GM12891 (cell line): Measurements from ENCODE around the gene AK8.

Source experiments
- DNase-seq: peaks from one replicate; pipeline ENCODE4 v3.0.0; 2011; ENCODE audit warnings: low spot score; ENCODE audit not compliant: insufficient read length
- FAIRE-seq: peaks from 2 replicates; lab custom pipeline; 2011; peaks lifted over from hg19 to GRCh38; lab: Jason Lieb, UNC
- PAX5 ChIP-seq: IDR thresholded peaks from 2 replicates; pipeline ENCODE4 v1.6.1; 2011; ENCODE audit warnings: low read length, moderate library complexity, mild to moderate bottlenecking; ENCODE audit not compliant: insufficient read depth, severe bottlenecking
- POLR2A ChIP-seq: IDR thresholded peaks from 2 replicates; pipeline ENCODE4 v1.6.1; 2011; ENCODE audit warnings: low read depth, low read length, control low read depth
- POLR2AphosphoS5 ChIP-seq: IDR thresholded peaks from 2 replicates; pipeline ENCODE4 v1.6.1; 2011; ENCODE audit warnings: low read depth, low read length, control low read depth
- POU2F2 ChIP-seq: IDR thresholded peaks from 2 replicates; pipeline ENCODE4 v1.6.1; 2011; ENCODE audit warnings: low read depth, mild to moderate bottlenecking, control low read depth, low read length, moderate library complexity
- SPI1 ChIP-seq: IDR thresholded peaks from 2 replicates; pipeline ENCODE4 v1.6.1; 2011; ENCODE audit warnings: low read depth, low read length, control low read depth
- TAF1 ChIP-seq: IDR thresholded peaks from 2 replicates; pipeline ENCODE4 v1.6.1; 2011; ENCODE audit warnings: low read depth, low read length, control low read depth

The AK8 gene

GRCh38 chr9:132806306-132806705 lies 71.8 kb downstream of the AK8 start:
- TF ChIP-seq POLR2AphosphoS5 (no peak), SPI1 (no peak), TAF1 (no peak), POLR2A (no peak), PAX5 (no peak), POU2F2 (no peak)
- DNase-seq, result no peak
- no peak for FAIRE-seq

DNA sequence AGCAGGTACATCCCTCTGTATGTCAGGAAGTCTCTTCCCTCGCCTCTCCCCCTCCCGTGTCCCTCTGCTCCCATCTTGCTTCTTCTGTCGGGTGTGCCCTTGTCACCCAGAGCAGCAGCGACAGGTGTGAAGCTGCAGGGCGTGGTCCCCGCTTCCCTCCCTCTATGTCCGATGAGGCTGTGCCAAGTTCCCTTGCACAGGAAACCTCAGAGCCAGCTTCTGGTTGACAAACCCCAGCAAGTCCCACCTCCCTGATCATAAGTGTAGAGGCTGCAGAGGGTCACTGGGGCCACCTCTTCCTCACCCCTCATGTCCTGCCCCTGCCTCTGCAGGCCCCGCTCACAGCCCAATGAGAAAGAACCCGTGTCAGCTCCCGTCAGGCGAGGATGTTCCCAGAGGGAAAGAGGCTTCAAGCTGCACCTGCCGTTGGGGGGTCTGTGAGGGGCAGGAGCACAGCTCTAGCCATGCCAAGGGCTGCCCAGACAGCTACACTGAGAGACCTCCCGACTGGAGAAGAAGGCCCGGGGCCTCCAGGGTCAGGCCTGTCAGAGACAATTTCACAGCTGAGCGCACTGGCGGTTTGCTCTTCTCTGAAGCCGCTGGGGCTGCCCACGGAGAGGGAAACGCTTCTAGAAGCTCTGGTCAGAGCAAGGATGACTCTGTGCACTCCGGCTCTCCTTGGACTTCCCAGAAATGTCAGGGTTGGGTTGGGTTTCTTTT lies 73.3 kb downstream of the AK8 start:
- TF ChIP-seq POLR2A, result no peak
- no peak for TF ChIP-seq POU2F2
- no peak for DNase-seq
- FAIRE-seq, result no peak

DNA sequence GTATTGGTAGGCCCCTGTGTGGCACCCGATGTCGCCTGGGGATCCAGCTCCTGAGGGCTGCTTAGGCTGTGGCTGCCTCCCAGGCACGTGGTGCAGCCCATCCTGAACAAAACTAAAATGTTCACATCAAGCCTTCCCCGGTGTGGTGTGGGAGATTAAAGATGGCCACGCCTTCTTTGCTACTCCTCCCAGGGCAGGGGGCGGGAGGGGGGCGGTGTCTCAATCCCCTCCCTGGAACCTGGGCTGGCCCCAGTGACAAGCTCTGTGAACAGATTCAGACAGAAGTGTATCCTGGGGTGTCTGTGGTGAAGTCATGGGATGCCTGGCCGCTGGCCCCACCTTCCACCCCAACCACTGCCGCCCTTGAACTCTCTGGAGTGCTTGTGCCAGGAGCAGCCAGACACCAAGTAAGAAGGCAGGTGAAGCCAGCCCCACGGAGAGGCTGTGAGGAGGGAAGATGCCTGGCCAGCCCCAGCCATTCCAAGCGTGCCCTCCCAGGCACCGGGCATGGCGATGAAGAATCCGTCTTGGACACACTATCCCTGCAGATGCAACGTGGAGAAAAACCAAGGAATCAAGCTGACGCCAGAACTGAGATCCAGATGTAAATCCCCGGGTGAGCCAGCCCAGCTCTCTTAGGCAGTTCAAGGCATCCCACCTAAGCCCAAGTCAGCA lies 75.8 kb downstream of the AK8 start:
- TF ChIP-seq POLR2AphosphoS5, result no peak
- no peak for TF ChIP-seq TAF1
- TF ChIP-seq POU2F2, result no peak
- no peak for TF ChIP-seq SPI1
- TF ChIP-seq POLR2A, result no peak
- TF ChIP-seq PAX5, result no peak
- DNase-seq (no peak), FAIRE-seq (no peak)

DNA sequence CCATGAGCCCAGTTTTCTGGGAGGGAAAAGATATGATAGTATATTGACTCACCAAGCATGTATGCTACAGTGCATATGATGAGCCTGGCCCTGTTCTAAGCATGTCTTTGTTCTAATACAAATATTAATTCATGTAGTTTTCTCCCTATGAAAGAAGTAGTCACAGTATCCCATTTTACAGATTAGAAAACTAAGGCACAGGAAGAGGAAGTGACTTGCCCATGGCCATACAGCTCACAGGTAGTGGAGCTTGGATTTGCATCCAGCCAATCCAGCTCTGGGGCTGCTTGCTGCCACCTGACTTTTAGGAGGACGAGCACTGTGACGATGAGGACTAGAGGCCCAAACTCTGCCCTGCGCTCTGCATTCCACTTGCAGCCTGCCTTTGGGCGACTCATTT lies 76.4 kb downstream of the AK8 start:
- DNase-seq (no peak), FAIRE-seq (no peak)
- no peak for TF ChIP-seq PAX5
- TF ChIP-seq TAF1, result no peak
- TF ChIP-seq POLR2AphosphoS5, result no peak
- TF ChIP-seq SPI1, result no peak
- TF ChIP-seq POLR2A, result no peak
- TF ChIP-seq POU2F2, result no peak

DNA sequence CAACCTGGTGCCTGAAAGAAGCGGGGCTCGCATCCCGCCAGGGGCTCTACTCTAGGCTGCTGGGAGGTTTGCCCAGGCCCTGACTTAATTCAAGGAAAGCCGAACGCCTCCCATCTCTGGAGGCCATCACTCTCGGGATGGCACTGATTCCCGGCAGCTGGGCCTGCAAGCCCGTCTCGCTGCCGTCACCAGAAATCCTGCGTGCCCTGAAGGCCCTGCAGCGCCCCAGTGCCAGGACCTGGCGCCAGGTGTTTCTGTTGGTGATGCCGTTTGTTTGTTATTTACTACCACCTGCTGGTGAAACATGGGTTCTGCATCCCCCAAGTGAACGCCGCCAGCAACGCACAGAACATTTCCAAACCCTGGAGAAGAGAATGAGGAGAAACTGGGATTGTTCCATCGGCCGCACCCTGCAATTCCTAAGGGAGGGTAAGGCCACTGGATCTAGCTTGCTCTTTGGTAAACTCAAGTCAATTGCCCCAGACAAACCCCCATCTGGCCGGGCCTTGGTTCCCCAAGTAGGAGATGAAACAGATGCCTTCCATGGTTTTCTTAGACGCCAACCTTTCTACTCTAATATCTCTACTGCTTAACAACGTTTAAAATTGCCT lies 77.9 kb downstream of the AK8 start:
- DNase-seq (peak; percentile 66), FAIRE-seq (peak; percentile 78)
- TF ChIP-seq TAF1, result no peak
- no peak for TF ChIP-seq PAX5
- TF ChIP-seq SPI1, result no peak
- no peak for TF ChIP-seq POLR2A
- no peak for TF ChIP-seq POU2F2
- no peak for TF ChIP-seq POLR2AphosphoS5

GRCh38 chr9:132798817-132799790 lies 79.0 kb downstream of the AK8 start:
- FAIRE-seq (peak; percentile 72), DNase-seq (no peak)

GRCh38 chr9:132797861-132798659 lies 80.0 kb downstream of the AK8 start:
- FAIRE-seq (no peak), DNase-seq (no peak)
- no peak for TF ChIP-seq SPI1
- TF ChIP-seq POLR2A, result no peak
- TF ChIP-seq PAX5, result no peak
- no peak for TF ChIP-seq POLR2AphosphoS5
- TF ChIP-seq POU2F2, result no peak
- no peak for TF ChIP-seq TAF1

More at GRCh38 chr9:132798817-132799790, 79.0 kb downstream of the AK8 start:
- TF ChIP-seq POU2F2, result no peak
- no peak for TF ChIP-seq PAX5
- no peak for TF ChIP-seq TAF1

- TF ChIP-seq SPI1, result no peak
- no peak for TF ChIP-seq POU2F2
- no peak for TF ChIP-seq PAX5
- no peak for TF ChIP-seq POLR2A
- no peak for TF ChIP-seq TAF1
- TF ChIP-seq POLR2AphosphoS5, result no peak
- DNase-seq, result no peak
- no peak for FAIRE-seq
These were observed 82.4 kb downstream of the AK8 start for GRCh38 chr9:132795511-132796303.
